GM18505 (cell line): ENCODE measurements around the gene MARS2.

Source experiments
- ATAC-seq: cut with Tn5 transposase; IDR thresholded peaks from one replicate; pipeline ENCODE4 v1.9.1; 2021; ENCODE audit not compliant: unreplicated experiment
- POLR2A ChIP-seq: IDR thresholded peaks from 4 replicates; pipeline ENCODE4 v1.6.1; 2011; ENCODE audit warnings: borderline replicate concordance; ENCODE audit not compliant: insufficient read depth, insufficient read length; ENCODE audit errors: extremely low read depth

The MARS2 gene

DNA sequence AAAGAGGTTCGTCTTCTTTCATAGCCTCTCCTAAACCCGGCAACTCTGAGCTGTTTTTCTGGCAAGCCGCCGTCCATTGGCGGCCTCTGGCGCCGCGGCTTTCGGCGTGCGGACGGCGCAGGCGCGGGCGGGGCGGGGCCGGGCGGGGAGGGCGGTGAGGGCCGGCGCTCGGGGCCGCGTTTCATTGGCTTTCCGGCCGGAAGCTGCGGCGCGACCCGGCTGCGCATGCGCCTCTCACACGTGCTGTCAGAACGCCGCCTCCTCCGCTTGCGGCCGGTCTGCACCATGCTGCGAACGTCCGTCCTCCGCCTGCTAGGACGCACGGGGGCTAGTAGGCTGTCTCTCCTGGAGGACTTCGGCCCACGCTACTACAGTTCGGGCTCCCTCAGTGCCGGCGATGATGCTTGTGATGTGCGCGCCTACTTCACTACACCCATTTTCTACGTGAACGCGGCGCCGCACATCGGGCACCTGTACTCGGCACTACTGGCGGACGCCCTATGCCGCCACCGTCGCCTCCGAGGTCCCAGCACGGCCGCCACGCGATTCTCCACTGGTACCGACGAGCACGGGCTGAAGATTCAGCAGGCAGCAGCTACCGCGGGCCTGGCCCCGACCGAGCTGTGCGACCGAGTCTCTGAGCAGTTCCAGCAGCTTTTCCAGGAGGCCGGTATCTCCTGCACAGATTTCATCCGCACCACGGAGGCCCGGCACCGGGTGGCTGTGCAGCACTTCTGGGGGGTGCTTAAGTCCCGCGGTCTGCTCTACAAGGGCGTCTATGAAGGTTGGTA lies at the start of gene MARS2:
MARS2 (plus strand) TSS at position 249 of the 791 bp plus-strand sequence; CDS start at position 286, 37 bp downstream.
- TF ChIP-seq POLR2A = peak; percentile 94
- ATAC-seq = peak; percentile 87

DNA sequence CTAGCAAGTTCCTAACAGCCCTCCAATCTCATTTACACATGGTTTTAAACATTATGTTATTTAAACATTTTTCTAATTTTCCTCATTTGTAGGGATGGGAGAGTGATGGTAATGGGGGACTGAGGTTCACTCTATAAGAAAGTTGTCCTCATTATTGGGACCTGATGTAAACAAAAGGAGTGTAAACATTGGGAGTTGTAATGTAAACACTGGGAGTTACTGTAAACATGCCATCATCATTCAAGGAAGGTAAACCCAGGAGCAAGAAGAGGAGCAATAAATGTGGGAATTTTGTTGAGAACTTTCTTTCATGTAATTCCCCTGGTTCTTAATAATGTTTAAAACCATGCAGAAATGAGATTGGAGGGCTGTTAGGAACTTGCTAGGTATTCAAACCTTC lies 47.6 kb upstream of the MARS2 start:
- TF ChIP-seq POLR2A = no peak
- no peak for ATAC-seq

DNA sequence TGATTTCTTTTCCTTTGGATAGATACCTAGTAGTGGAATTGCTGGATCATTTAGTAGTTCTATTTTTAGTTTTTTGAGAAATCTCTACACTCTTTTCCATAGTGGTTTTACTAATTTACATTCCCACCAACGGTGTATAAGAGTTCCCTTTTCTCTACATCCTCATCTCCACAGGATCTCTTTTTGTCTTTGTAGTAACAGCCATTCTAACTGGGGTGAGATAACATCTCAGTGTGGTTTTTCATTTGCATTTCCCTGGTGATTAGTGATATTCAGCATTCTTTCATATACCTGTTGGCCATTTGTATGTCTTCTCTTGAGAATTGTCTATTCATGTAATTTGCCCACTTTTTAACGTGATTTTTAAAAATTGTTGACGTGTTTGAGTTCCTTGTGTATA lies 43.5 kb upstream of the MARS2 start:
- TF ChIP-seq POLR2A = no peak
- no peak for ATAC-seq

DNA sequence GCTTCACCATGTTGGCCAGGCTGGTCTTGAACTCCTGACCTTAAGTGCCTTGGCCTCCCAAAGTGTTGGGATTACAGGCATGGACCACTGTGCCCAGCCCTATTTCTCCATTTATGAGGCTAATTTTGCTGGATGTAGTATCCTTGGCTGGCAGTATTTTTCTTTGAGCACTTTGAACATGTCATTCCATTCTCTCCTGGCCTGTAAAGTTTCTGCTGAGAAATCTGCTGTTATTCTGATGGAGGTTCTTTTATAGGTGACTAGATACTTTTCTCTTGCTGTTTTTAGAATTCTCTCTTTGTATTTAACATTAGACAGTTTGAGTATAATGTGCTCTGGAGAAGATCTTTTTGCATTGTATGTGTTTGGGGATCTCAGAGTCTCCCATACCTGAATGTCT lies 38.9 kb upstream of the MARS2 start:
- ATAC-seq = no peak
- TF ChIP-seq POLR2A = no peak

DNA sequence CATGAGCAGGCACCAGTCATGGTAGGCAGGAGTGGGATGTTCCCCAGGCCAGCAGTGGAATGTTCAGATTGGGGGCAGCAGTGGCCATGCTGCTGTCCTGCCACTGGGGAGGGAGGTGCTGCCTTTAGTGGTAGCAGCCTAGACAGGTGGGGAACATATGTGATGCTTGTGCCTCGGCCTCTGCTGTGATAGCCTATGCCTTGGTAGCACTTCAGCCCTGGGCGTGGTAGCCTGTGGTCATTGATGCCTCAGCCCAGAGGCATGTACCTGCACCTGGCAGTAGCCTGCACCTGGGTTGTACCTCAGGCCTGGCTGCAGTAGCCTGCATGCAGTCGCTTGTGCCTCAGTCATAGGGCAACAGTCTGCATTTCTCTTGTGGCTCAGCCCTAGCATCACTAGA lies 36.9 kb upstream of the MARS2 start:
- no peak for TF ChIP-seq POLR2A
- ATAC-seq = no peak

DNA sequence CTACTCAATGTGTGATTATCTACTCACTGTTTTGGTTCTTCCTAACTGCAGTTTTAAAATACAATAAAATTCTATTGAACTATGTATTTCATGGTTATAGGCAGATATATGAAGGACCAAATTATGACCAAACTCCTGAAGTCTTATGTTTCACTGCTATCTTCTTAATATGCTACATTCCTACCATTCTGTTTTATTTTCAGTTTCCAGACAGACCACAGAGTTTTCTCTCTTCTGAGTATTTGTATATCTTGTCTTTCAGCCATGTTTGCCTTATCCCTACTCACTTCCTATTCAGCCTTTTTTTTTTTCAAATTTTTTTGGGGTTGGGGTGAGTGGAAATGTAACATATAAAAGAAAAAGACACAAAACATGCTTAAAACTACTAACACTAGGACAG lies 36.1 kb upstream of the MARS2 start:
- no peak for ATAC-seq
- no peak for TF ChIP-seq POLR2A

DNA sequence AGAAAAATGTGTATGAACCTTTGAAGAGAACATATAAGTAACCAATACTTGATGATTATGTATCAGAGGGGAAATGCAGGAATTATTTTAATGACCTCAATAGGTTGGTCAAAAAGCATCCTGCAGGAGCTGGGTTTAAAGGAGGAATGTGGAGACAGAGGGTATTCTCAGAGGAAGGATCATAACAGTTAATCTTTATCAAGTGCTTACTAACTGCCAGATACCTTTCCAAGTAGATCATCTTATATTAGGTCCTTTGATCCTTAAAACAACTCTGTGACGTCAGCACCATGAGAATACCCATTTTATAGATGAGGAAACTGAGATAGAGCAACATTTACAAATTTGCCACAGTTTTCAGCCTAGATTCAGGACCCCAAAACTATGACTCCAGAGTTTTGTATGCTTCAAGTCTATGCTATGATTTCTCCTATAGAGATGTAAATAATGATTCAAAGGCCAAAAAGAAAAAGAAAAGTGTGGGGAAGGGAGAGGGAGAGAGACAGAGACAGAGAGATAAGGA lies 32.7 kb upstream of the MARS2 start:
- ATAC-seq = no peak
- TF ChIP-seq POLR2A = no peak

DNA sequence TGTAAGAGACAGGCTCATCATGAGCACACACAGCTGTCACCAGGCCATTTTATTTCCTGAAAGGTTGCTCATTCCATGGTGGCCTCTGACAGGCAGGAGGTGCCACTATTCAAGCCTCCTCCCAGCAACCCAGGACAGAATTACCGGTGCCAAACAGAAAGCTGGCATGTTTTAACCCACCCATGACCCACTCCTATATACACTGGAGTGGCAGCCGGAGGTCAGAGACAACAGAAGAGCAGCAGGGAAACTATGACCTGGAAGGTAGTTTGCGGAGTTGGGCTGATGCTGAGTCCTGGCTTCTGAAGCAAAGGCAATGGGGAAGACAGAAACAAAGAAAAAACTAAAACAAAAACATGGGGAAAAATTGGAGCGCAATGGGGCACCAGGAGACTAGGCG lies 32.1 kb upstream of the MARS2 start:
- no peak for TF ChIP-seq POLR2A
- no peak for ATAC-seq

DNA sequence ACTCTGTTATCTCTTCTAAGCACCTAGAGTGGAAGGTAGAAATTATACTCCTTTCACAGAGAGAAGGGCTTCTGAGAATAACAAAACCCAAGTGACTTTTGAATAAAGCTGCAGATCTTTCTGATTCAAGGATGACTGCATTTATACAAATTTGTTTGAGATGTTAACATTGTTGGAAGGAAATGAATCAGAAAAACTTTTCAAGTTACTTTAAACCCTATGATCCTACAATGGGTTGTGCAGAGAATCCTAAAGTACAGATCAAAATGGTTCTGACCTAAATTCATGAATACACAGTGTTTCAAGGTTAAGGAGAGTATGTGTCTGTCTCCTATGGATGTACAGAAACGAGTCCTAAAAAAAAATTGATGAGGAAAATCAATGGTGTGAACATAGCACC lies 31.6 kb upstream of the MARS2 start:
- no peak for ATAC-seq
- no peak for TF ChIP-seq POLR2A

DNA sequence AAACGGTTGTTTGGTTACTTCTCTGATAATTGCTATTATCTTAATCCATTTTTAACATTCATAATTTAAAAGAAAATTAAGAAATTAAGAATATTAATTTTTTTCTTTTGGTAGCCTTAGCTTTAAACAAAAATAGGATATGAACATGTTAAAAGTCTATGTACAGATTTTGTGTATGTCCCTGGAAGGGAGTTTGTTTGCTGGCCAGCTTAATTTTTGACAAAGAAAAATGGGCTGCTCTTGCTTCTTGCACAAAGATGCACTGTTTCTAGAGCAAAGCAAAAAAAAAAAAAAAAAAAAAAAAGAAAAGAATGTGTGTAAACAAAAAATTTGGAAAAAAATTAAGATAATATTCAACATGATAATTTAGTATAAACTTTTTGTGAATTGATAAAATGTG lies 31.1 kb upstream of the MARS2 start:
- no peak for ATAC-seq
- no peak for TF ChIP-seq POLR2A

DNA sequence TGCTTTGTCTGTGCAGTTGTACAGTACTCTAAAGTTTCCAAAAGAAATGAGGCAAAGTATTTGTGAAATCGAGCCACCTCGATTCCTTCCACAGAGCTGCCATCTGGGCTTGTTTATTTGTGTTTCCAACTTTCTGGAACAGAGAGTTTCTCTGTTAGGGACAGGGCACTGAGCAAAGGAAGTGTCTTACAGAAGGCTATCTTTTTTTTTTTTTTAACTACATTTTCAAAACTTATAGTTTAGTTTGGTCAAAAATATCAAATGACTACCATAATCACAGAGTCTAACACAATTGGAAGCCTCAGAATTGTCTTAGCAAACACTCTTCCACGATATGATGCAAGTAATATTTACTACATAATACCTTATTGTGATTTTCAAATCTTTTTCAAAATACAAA lies 30.6 kb upstream of the MARS2 start:
- no peak for ATAC-seq
- no peak for TF ChIP-seq POLR2A

DNA sequence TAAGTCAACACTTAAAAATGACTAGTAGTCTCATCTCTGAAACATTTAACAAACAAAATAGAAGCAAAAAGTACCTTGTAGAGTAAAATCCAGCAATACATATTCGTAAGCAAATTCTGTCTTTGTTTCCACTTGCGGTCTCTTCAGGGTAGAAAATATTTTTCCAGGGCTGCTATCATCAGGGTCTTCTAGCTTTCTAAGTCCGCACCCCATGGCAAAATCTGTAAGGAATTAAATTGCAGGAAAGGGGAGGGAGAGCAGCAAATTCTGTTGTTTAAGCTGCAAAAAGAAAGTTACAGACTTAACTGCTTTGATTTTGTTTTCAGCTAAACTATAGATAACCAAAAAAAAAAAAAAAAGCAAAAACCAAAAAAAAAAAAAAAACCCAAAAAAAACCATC lies 29.9 kb upstream of the MARS2 start, which contains the start of gene RFTN2:
RFTN2 (minus strand) TSS at position 342 of the 400 bp plus-strand sequence; CDS start at position 213, 129 bp downstream.
- no peak for TF ChIP-seq POLR2A
- no peak for ATAC-seq

DNA sequence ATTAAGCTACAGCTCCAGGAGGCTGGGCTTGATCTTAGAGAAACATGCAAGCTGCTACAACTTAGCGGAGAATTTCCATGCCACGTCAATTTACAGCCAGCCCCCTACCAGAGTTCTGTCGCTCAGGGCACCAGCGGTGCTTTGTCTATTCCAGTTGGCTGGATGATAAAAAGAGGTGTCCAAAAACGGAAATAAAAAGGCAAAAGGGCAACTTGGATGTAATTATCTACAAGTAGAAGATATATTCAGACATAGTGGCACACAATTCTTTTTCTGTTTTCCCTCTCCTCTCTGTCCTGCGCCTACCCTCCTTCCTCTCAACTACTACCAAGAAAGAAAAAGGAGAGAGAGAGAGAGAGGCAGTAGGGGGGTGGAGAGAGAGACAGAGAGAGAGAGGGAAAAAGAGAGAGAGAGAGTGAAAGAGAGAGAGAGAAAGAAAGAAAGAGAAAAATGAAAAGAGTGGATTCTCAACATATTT lies 29.4 kb upstream of the MARS2 start:
- TF ChIP-seq POLR2A = no peak
- ATAC-seq = no peak

DNA sequence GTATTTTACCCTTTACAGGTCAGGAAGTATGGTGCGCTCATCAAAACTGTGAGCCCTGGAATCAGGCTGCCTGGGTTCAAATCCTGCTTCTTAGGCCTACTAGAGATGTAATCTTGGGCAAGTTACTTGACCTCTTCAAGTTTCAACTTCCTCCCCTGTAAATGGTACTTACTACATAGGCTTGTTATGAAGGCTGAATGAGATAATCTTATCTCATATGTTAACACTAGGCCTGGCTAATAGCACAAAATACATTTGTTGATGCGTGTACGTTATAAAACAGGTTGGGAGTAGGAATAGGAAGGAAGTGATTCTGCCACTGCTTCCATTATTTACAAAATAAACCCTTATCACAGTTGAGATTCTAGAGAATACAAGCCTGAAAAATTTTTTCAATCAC lies 28.1 kb upstream of the MARS2 start:
- no peak for ATAC-seq
- no peak for TF ChIP-seq POLR2A
